ENCODE measurements around the gene UNC119B.
A peak's percentile ranks its signal among the peaks of the same experiment; 100 is the strongest.
"Not testable (repeated sequence)": the region's sequence is repeated elsewhere in the genome, so short reads cannot be mapped to it uniquely, and the experiment has no call there.

The UNC119B gene

DNA sequence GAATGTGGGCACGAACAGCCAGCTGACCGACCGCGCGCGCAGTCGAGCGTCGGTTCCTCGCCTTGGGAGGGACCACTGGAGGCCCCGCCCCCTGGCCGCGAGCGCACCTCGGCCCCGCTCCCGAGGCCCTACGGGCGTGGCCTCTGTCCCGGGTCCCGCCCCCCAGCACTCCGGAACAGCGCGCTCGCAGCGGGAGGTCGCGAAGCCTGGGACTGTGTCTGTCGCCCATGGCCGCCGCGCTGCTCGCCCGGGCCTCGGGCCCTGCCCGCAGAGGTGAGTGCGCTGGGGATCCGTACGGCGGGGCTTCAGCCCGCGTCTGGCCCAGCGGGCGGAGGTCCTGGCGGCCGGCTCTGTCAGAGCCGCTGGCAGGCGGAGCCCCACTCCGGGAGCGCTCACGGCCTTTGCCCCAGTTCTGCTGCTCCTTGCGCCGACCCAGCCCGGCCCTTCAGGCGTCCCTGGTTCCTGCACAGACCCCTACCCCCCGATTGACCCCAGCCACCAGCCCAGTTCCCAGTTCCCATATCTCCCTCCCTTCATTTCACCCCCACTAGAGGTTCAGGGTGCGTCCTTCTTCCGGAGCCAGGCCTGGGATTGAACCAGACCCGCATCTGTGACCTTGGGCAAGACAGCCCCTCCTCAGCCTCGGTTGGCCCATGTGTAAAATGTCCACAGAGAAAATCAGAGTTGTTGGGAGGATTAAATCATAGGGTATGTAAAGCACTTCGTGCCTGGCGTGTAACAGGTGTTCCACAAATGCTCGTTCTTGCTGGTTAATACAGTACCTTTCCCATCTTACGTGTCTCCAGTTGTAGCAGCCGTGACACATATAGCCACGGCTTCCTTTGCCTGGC is 15.6 kb downstream of the UNC119B start, which contains the start of gene ACADS:
Gene ACADS (plus strand): TSS at position 168 of the 851 bp plus-strand sequence. CDS start 60 bp downstream, at position 228.
- Histone ChIP-seq H3K4me1 (ENCODE audit: control insufficient read depth in 1 of 2, insufficient read depth in 2 of 2, low read length in 2 of 2) (peaks cover 18 to 30% of the 10 kb centered on the region in 2 donors), H3K4me3 (ENCODE audit: low read depth in 1 of 2, low read length in 2 of 2) (peak within 1 kb of the TSS; percentile 80 to 88), H3K9ac (ENCODE audit: low read depth in 1 of 2, low read length in 2 of 2) (peak within 1 kb of the TSS; percentile 88 to 93), H3K27me3 (ENCODE audit: control insufficient read depth in 1 of 2, insufficient read depth in 2 of 2, low read length in 2 of 2) (no peaks in the 10 kb centered on the region), H3K36me3 (ENCODE audit: control insufficient read depth in 1 of 2, insufficient read depth in 2 of 2, low read length in 2 of 2) (peaks cover 22 to 60% of the 10 kb centered on the region in 2 donors), H3K27ac (ENCODE audit: low read depth, low read length) (peak within 1 kb of the TSS; percentile 69), H3K9me3 (ENCODE audit: control insufficient read depth in 1 of 2, low read length in 2 of 2) (no peaks in the 10 kb centered on the region)

DNA sequence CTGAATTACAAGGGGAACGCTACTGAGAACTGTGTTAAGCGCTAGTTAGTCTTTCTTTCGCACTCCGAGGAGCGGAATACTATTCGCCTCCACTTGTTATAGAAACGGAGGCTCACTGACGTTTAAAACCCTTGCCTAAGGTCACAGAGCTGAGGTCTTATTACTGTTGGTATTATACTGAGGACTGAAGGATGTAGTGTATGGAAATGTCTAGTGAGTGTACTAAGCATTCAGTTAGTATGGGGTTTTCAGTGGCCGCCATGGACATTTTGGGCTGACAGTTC is 16.2 kb downstream of the UNC119B start:
- no peak overlapping the region for H3K27ac ChIP-seq (ENCODE audit: low read depth, low read length)

DNA sequence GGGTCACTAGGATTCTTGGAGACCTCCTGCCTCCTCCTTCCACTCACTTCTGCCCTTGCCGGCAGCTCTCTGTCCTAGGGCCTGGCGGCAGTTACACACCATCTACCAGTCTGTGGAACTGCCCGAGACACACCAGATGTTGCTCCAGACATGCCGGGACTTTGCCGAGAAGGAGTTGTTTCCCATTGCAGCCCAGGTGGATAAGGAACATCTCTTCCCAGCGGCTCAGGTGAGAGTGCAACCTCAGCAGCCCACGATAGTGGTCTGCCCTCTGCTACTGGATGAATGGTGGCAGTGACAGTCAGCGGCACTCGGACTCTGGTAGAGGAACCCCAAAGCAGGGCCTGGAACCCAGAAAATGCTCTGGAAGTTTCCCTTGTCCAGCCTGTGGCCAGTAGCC is 16.7 kb downstream of the UNC119B start:
- peak overlapping the region; percentile 80 to 88 for H3K4me3 ChIP-seq (ENCODE audit: low read depth in 1 of 2, low read length in 2 of 2)
- H3K9ac ChIP-seq (ENCODE audit: low read depth in 1 of 2, low read length in 2 of 2): peak overlapping the region; percentile 88 to 93
- no peaks in the 10 kb centered on the region for H3K9me3 ChIP-seq (ENCODE audit: control insufficient read depth in 1 of 2, low read length in 2 of 2)
- H3K36me3 ChIP-seq (ENCODE audit: control insufficient read depth in 1 of 2, insufficient read depth in 2 of 2, low read length in 2 of 2): peaks cover 14 to 51% of the 10 kb centered on the region in 2 donors
- no peak overlapping the region for H3K27ac ChIP-seq (ENCODE audit: low read depth, low read length)
- H3K4me1 ChIP-seq (ENCODE audit: control insufficient read depth in 1 of 2, insufficient read depth in 2 of 2, low read length in 2 of 2): peaks cover 15 to 29% of the 10 kb centered on the region in 2 donors
- no peaks in the 10 kb centered on the region for H3K27me3 ChIP-seq (ENCODE audit: control insufficient read depth in 1 of 2, insufficient read depth in 2 of 2, low read length in 2 of 2)

More for the DNA sequence above, 16.2 kb downstream of the UNC119B start:
- Histone ChIP-seq H3K4me3 (ENCODE audit: low read depth in 1 of 2, low read length in 2 of 2) (peak overlapping the region; percentile 80 to 88), H3K9ac (ENCODE audit: low read depth in 1 of 2, low read length in 2 of 2) (peak overlapping the region; percentile 88 to 93), H3K27me3 (ENCODE audit: control insufficient read depth in 1 of 2, insufficient read depth in 2 of 2, low read length in 2 of 2) (no peaks in the 10 kb centered on the region), H3K9me3 (ENCODE audit: control insufficient read depth in 1 of 2, low read length in 2 of 2) (no peaks in the 10 kb centered on the region), H3K4me1 (ENCODE audit: control insufficient read depth in 1 of 2, insufficient read depth in 2 of 2, low read length in 2 of 2) (peaks cover 15 to 29% of the 10 kb centered on the region in 2 donors), H3K36me3 (ENCODE audit: control insufficient read depth in 1 of 2, insufficient read depth in 2 of 2, low read length in 2 of 2) (peaks cover 16 to 56% of the 10 kb centered on the region in 2 donors)

DNA sequence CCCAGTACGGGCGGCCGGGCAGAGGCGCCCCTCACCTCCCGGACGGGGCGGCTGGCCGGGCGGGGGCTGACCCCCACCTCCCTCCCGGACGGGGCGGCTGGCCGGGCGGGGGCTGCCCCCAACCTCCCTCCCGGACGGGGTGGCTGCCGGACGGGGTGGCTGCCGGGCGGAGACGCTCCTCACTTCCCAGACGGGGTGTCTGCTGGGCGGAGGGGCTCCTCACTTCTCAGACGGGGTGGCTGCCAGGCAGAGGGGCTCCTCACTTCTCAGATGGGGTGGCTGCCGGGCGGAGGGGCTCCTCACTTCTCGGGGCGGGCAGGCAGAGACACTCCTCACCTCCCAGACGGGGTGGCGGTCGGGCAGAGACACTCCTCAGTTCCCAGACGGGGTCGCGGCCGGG is 21.9 kb downstream of the UNC119B start:
- not testable (repeated sequence) for H3K27me3 ChIP-seq (ENCODE audit: control insufficient read depth in 1 of 2, insufficient read depth in 2 of 2, low read length in 2 of 2); H3K9me3 ChIP-seq (ENCODE audit: control insufficient read depth in 1 of 2, low read length in 2 of 2); H3K4me3 ChIP-seq (ENCODE audit: low read depth in 1 of 2, low read length in 2 of 2); H3K27ac ChIP-seq (ENCODE audit: low read depth, low read length); H3K9ac ChIP-seq (ENCODE audit: low read depth in 1 of 2, low read length in 2 of 2)
- H3K36me3 ChIP-seq (ENCODE audit: control insufficient read depth in 1 of 2, insufficient read depth in 2 of 2, low read length in 2 of 2): peaks cover 5 to 48% of the 10 kb centered on the region in 2 donors
- H3K4me1 ChIP-seq (ENCODE audit: control insufficient read depth in 1 of 2, insufficient read depth in 2 of 2, low read length in 2 of 2): peaks cover 0 to 12% of the 10 kb centered on the region in 2 donors

DNA sequence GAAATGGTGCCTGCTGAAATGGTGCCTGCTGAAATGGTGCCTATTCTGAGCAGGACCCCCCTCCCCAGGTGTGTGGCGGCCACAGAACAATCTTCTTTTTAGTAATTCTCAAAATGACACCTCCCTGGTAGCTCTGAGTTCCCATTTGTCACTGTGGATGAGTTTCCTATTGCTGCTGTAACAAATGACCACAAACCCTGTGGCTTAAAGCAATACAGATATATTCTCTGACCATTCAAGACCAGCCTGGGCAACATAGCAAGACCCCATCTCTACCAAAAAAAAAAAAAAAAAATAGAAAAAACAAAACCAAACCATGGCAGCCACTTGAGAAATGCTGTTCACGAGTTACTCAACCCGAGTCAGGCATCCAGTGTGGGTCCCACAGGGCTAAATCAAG is 23.3 kb downstream of the UNC119B start:
- H3K27me3 ChIP-seq (ENCODE audit: control insufficient read depth in 1 of 2, insufficient read depth in 2 of 2, low read length in 2 of 2): no peaks in the 10 kb centered on the region
- H3K4me1 ChIP-seq (ENCODE audit: control insufficient read depth in 1 of 2, insufficient read depth in 2 of 2, low read length in 2 of 2): peaks cover 0 to 3% of the 10 kb centered on the region in 2 donors
- no peaks in the 10 kb centered on the region for H3K9me3 ChIP-seq (ENCODE audit: control insufficient read depth in 1 of 2, low read length in 2 of 2)
- H3K36me3 ChIP-seq (ENCODE audit: control insufficient read depth in 1 of 2, insufficient read depth in 2 of 2, low read length in 2 of 2): peaks cover 5 to 52% of the 10 kb centered on the region in 2 donors
- no peak overlapping the region for H3K4me3 ChIP-seq (ENCODE audit: low read depth in 1 of 2, low read length in 2 of 2)
- H3K27ac ChIP-seq (ENCODE audit: low read depth, low read length): no peak overlapping the region
- H3K9ac ChIP-seq (ENCODE audit: low read depth in 1 of 2, low read length in 2 of 2): no peak overlapping the region

DNA sequence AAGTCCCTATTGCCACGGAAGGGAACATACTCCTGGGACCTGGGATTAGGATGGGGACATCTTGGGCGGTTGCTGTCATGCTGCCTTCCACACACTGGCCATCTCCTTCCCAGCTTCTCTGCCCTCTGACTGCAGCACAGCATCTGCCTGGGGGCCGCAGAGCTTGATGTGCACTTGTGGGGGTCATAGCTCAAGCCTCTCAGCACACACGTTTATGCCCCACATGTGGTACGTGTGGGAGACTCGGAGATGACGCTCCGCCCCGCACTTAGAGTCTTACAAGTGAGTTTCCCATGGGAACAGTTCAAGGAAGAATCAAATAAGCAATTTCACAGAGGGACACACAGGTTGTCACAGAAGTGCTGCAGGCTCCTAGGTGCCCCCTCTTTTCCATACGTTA is 24.0 kb downstream of the UNC119B start:
- Histone ChIP-seq H3K27me3 (ENCODE audit: control insufficient read depth in 1 of 2, insufficient read depth in 2 of 2, low read length in 2 of 2) (no peaks in the 10 kb centered on the region), H3K4me3 (ENCODE audit: low read depth in 1 of 2, low read length in 2 of 2) (no peak overlapping the region), H3K4me1 (ENCODE audit: control insufficient read depth in 1 of 2, insufficient read depth in 2 of 2, low read length in 2 of 2) (no peaks in the 10 kb centered on the region), H3K36me3 (ENCODE audit: control insufficient read depth in 1 of 2, insufficient read depth in 2 of 2, low read length in 2 of 2) (peaks cover 5 to 53% of the 10 kb centered on the region in 2 donors), H3K9me3 (ENCODE audit: control insufficient read depth in 1 of 2, low read length in 2 of 2) (no peaks in the 10 kb centered on the region), H3K27ac (ENCODE audit: low read depth, low read length) (no peak overlapping the region), H3K9ac (ENCODE audit: low read depth in 1 of 2, low read length in 2 of 2) (no peak overlapping the region)

DNA sequence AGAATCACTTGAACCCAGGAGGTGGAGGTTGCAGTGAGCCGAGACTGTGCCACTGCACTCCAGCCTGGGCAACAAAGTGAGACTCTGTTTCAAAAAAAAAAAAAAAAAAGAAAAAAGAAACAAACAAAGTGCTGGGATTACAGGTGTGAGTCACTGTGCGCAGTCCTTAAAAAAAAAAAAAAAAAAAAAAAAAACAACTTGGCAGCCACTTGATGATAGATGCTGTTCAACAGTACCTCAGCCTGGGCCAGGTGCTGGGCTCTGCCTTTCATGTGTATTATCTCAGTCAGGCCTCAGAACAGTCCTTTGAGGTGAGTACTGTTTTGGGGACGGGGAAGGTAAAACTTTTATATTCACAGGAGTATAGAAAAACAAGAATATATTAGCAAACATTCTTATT is 24.9 kb downstream of the UNC119B start:
- H3K36me3 ChIP-seq (ENCODE audit: control insufficient read depth in 1 of 2, insufficient read depth in 2 of 2, low read length in 2 of 2): peaks cover 5 to 52% of the 10 kb centered on the region in 2 donors
- H3K27me3 ChIP-seq (ENCODE audit: control insufficient read depth in 1 of 2, insufficient read depth in 2 of 2, low read length in 2 of 2): no peaks in the 10 kb centered on the region
- H3K4me3 ChIP-seq (ENCODE audit: low read depth in 1 of 2, low read length in 2 of 2): no peak overlapping the region
- no peak overlapping the region for H3K27ac ChIP-seq (ENCODE audit: low read depth, low read length)
- no peaks in the 10 kb centered on the region for H3K9me3 ChIP-seq (ENCODE audit: control insufficient read depth in 1 of 2, low read length in 2 of 2)
- H3K4me1 ChIP-seq (ENCODE audit: control insufficient read depth in 1 of 2, insufficient read depth in 2 of 2, low read length in 2 of 2): no peaks in the 10 kb centered on the region
- no peak overlapping the region for H3K9ac ChIP-seq (ENCODE audit: low read depth in 1 of 2, low read length in 2 of 2)

DNA sequence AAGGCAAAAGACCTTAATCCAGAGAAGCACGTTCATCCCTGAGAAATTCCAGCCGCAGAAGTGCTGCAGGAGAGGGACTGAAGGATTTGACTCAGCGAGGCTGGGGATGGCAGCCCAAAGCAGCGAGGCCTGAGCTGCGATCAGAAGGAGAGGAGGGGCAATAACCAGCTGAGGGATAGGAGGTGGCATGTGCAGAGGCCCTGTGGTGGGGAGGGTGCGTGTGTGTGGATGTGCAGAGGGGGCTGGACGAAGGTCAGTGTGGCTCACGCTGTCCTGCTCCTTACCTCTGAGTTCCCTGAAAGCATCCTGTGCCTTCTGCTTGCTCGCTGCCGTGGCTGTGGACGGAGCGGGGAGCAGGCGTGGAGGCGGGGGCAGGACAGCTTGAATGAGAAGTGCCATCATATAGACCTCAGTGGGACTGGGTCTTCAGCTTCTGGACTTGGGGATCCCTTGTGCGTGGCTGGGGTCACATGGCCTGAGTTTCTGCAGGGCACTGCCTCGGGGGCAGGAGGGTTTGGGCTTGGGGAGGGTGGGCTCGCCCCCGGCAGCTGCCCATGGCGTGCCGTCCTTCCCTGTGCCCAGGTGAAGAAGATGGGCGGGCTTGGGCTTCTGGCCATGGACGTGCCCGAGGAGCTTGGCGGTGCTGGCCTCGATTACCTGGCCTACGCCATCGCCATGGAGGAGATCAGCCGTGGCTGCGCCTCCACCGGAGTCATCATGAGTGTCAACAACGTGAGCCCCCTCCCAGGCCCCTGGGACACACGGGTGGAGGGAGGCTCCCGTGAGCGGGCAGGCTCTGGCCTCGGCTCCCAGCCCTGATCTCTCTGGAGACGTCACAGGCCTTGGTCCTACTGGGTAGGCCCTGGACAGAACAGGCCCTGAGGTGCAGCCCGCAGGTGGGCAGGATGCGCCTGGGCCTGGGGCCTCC is 26.4 kb downstream of the UNC119B start:
- no peaks in the 10 kb centered on the region for H3K9me3 ChIP-seq (ENCODE audit: control insufficient read depth in 1 of 2, low read length in 2 of 2)
- H3K9ac ChIP-seq (ENCODE audit: low read depth in 1 of 2, low read length in 2 of 2): no peak overlapping the region
- no peak overlapping the region for H3K4me3 ChIP-seq (ENCODE audit: low read depth in 1 of 2, low read length in 2 of 2)
- peaks cover 0 to 43% of the 10 kb centered on the region in 2 donors for H3K36me3 ChIP-seq (ENCODE audit: control insufficient read depth in 1 of 2, insufficient read depth in 2 of 2, low read length in 2 of 2)
- H3K27me3 ChIP-seq (ENCODE audit: control insufficient read depth in 1 of 2, insufficient read depth in 2 of 2, low read length in 2 of 2): no peaks in the 10 kb centered on the region
- H3K4me1 ChIP-seq (ENCODE audit: control insufficient read depth in 1 of 2, insufficient read depth in 2 of 2, low read length in 2 of 2): peaks cover under 1 to 4% of the 10 kb centered on the region in 2 donors
- no peak overlapping the region for H3K27ac ChIP-seq (ENCODE audit: low read depth, low read length)

DNA sequence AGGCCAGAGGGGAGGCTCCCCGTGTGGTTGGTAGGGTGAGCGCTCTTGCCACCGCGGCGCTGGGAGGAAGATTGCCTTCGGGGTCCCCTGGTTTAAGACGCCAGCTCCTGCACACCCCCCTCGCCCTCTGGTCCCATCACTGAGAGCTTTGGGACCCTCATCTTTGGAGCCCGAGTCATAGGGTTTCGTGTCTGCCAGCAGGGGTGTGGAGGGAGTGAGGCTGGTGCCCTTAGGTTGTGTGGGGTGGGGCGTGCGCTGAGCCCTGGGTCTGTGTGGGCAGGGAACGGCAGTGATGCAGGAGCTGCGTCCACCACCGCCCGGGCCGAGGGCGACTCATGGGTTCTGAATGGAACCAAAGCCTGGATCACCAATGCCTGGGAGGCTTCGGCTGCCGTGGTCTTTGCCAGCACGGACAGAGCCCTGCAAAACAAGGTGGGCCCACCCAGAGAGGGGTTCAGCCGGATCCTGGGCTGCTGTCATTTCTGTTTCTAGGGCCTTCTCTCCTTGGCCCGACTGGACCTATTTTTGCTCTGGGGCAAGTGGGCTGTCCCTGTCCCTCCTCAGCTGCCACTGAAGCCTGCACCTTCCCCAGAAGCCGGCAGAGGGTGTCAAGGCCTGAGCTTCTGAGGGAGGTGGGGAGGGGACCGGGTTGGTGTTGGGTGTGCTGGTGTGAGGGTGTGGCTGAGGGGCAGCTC is 27.4 kb downstream of the UNC119B start:
- Histone ChIP-seq H3K4me1 (ENCODE audit: control insufficient read depth in 1 of 2, insufficient read depth in 2 of 2, low read length in 2 of 2) (peaks cover 7 to 9% of the 10 kb centered on the region in 2 donors), H3K27me3 (ENCODE audit: control insufficient read depth in 1 of 2, insufficient read depth in 2 of 2, low read length in 2 of 2) (no peaks in the 10 kb centered on the region)

More for the DNA sequence above, 27.4 kb downstream of the UNC119B start:
- no peaks in the 10 kb centered on the region for H3K9me3 ChIP-seq (ENCODE audit: control insufficient read depth in 1 of 2, low read length in 2 of 2)
- H3K27ac ChIP-seq (ENCODE audit: low read depth, low read length): no peak overlapping the region
- no peak overlapping the region for H3K4me3 ChIP-seq (ENCODE audit: low read depth in 1 of 2, low read length in 2 of 2)
- peaks cover 0 to 43% of the 10 kb centered on the region in 2 donors for H3K36me3 ChIP-seq (ENCODE audit: control insufficient read depth in 1 of 2, insufficient read depth in 2 of 2, low read length in 2 of 2)
- no peak overlapping the region for H3K9ac ChIP-seq (ENCODE audit: low read depth in 1 of 2, low read length in 2 of 2)

Measured in duodenal mucosa (tissue), 2 donors.